GM12878 (cell line): ENCODE results near the gene MCF2L2. TPM values are rescaled to one million over a fixed set of nuclear protein-coding genes. Genes with fewer than 3 reads are reported as not detected.

Source experiments
- ATAC-seq: fragments of 200-7000 bp; cut with Tn5 transposase; 3 replicates; pipeline ENCODE4 v1.9.1; 2020; ENCODE audit warnings: mild to moderate bottlenecking, moderate library complexity
- BruUV-seq: library from RNA; stranded (reverse); fragments of 400-500 nt; replicated peaks from 2 replicates; lab custom pipeline; 2021; lab: Mats Ljungman, UMichigan
- CTCF ChIA-PET: fragments of 300-600 bp; sonication (Branson Sonifier 250); formaldehyde crosslinking; extraction: SDS; loops from one replicate; lab custom pipeline; 2021; ENCODE audit warnings: inconsistent platforms; lab: Yijun Ruan, JAX
- POLR2A ChIA-PET: fragments of 350-600 bp; formaldehyde crosslinking; extraction: SDS; loops from one replicate; lab custom pipeline; 2021; ENCODE audit warnings: inconsistent platforms; lab: Charles Lee
- RAD21 ChIA-PET: fragments of 300-600 bp; sonication (Branson Sonifier 250); formaldehyde crosslinking; loops from one replicate; lab custom pipeline; 2023; ENCODE audit warnings: antibody characterized with exemption; ENCODE audit not compliant: unreplicated experiment; lab: Charles Lee
- SMC1A ChIA-PET: fragments of 300-600 bp; sonication (Branson Sonifier 250); formaldehyde crosslinking; loops from one replicate; lab custom pipeline; 2023; ENCODE audit not compliant: unreplicated experiment, uncharacterized antibody; lab: Charles Lee
- DNase-seq: peaks from one replicate; pipeline ENCODE4 v3.0.0-alpha.2; 2011; ENCODE audit warnings: low read depth, low spot score
- FAIRE-seq: peaks from 3 replicates; lab custom pipeline; 2011; peaks lifted over from hg19 to GRCh38; lab: Jason Lieb, UNC
- H2AFZ ChIP-seq: 2 replicates; pipeline ENCODE4 v1.6.0; 2011; ENCODE audit warnings: low read depth, low read length, control low read depth; ENCODE audit not compliant: control insufficient read depth
- H3K27ac ChIP-seq: 2 replicates; pipeline ENCODE4 v1.5.1; 2011; ENCODE audit warnings: control low read depth; ENCODE audit not compliant: control insufficient read depth, insufficient read depth
- H3K27me3 ChIP-seq, 2 experiments: replicated peaks in 1 of 2; 2 replicates each; pipeline versions ENCODE4 v1.6.0 to v1.6.1; 2011; ENCODE audit warnings: low read length in 1 of 2; ENCODE audit not compliant: control insufficient read depth in 2 of 2, insufficient read depth in 2 of 2
- H3K36me3 ChIP-seq, 2 experiments: 2 replicates each; pipeline ENCODE4 v1.5.1; 2011; ENCODE audit warnings: low read length in 1 of 2; ENCODE audit not compliant: control insufficient read depth in 2 of 2, insufficient read depth in 2 of 2
- H3K4me1 ChIP-seq: 2 replicates; pipeline ENCODE4 v1.6.1; 2011; ENCODE audit warnings: mild to moderate bottlenecking, low read length, moderate library complexity, mixed read lengths; ENCODE audit not compliant: control insufficient read depth, insufficient read depth
- H3K4me2 ChIP-seq: 2 replicates; pipeline ENCODE4 v1.6.0; 2011; ENCODE audit warnings: control low read depth; ENCODE audit not compliant: control insufficient read depth, insufficient read depth
- H3K4me3 ChIP-seq: fragments of 200-600 bp; sonication (generic); 2 replicates; pipeline ENCODE4 v1.5.1; 2016
- H3K79me2 ChIP-seq: 2 replicates; pipeline ENCODE4 v1.6.0; 2011; ENCODE audit warnings: low read length; ENCODE audit not compliant: control insufficient read depth, insufficient read depth
- H3K9ac ChIP-seq: 2 replicates; pipeline ENCODE4 v1.8.0; 2011; ENCODE audit warnings: low read length, control low read depth, mixed read lengths; ENCODE audit not compliant: control insufficient read depth, insufficient read depth
- H3K9me3 ChIP-seq: replicated peaks from 3 replicates; pipeline ENCODE4 v1.5.1; 2011; ENCODE audit warnings: mild to moderate bottlenecking, low read length; ENCODE audit not compliant: control insufficient read depth, insufficient read depth
- H4K20me1 ChIP-seq: 2 replicates; pipeline ENCODE4 v1.6.0; 2011; ENCODE audit not compliant: control insufficient read depth, insufficient read depth
- BACH1 ChIP-seq: fragments of 450-650 bp; IDR thresholded peaks from 2 replicates; pipeline ENCODE4 v1.6.1; 2017; ENCODE audit warnings: mild to moderate bottlenecking, borderline replicate concordance
- CBX5 ChIP-seq: sonication (generic); IDR thresholded peaks from 2 replicates; pipeline ENCODE4 v1.6.1; 2016; ENCODE audit warnings: low read depth, moderate library complexity, mild to moderate bottlenecking, inconsistent platforms
- CHD2 ChIP-seq: IDR thresholded peaks from 2 replicates; pipeline ENCODE4 v1.6.1; 2011; ENCODE audit warnings: low read depth, low read length, improper control_type of control experiment, borderline replicate concordance
- EGR1 ChIP-seq, 2 experiments: IDR thresholded peaks; 1 replicate in 1 of 2; 2 replicates in 1 of 2; pipeline ENCODE4 v1.6.1; 2011 to 2012; ENCODE audit warnings: low read depth in 2 of 2, low read length in 2 of 2, borderline replicate concordance in 1 of 2, mild to moderate bottlenecking in 1 of 2, moderate library complexity in 1 of 2
- IKZF2 ChIP-seq, 2 experiments: fragments of 450-650 bp; IDR thresholded peaks; 2 replicates each; pipeline ENCODE4 v1.6.1; 2017; ENCODE audit warnings: mild to moderate bottlenecking in 2 of 2, moderate library complexity in 2 of 2
- MEF2B ChIP-seq: fragments of 450-650 bp; IDR thresholded peaks from 2 replicates; pipeline ENCODE4 v1.6.1; 2018; ENCODE audit warnings: mild to moderate bottlenecking, moderate library complexity; ENCODE audit not compliant: partially characterized antibody, poor library complexity, severe bottlenecking
- NR2C1 ChIP-seq: fragments of 450-650 bp; IDR thresholded peaks from 2 replicates; pipeline ENCODE4 v1.6.1; 2017; ENCODE audit warnings: antibody characterized with exemption, mild to moderate bottlenecking, moderate library complexity
- RFX5 ChIP-seq: IDR thresholded peaks from 2 replicates; pipeline ENCODE4 v1.6.1; 2011; ENCODE audit warnings: low read depth, low read length, improper control_type of control experiment
- SIX5 ChIP-seq: IDR thresholded peaks from 2 replicates; pipeline ENCODE4 v1.6.1; 2011; ENCODE audit warnings: mild to moderate bottlenecking, low read depth, low read length, moderate library complexity; ENCODE audit not compliant: severe bottlenecking
- SREBF2 ChIP-seq: IDR thresholded peaks from 2 replicates; pipeline ENCODE4 v1.6.1; 2012; ENCODE audit warnings: mild to moderate bottlenecking, low read length
- YBX1 ChIP-seq: fragments of 450-650 bp; IDR thresholded peaks from 2 replicates; pipeline ENCODE4 v1.6.1; 2016; ENCODE audit warnings: antibody characterized with exemption
- ZNF622 ChIP-seq: fragments of 450-650 bp; IDR thresholded peaks from 2 replicates; pipeline ENCODE4 v1.6.1; 2017; ENCODE audit warnings: mild to moderate bottlenecking, inconsistent platforms
- WGBS: methylation state at CpG from one replicate; pipeline ENCODE4 v1.1.6; 2016; ENCODE audit warnings: low lambda C conversion rate; ENCODE audit not compliant: insufficient replicate concordance, insufficient coverage; ENCODE audit errors: missing lambda C conversion rate; 5-methylcytosine and 5-hydroxymethylcytosine counted together
- in situ Hi-C: fragments of 300-500 bp; cut with MboI; formaldehyde crosslinking; loops from 9 replicates; pipeline ENCODE4 v1.14.3; 2018; ENCODE audit warnings: mixed read lengths
- intact Hi-C: fragments of 100-400 bp; cut with micrococcal nuclease; formaldehyde crosslinking; loops from one replicate; pipeline ENCODE4 v1.14.2; 2022; ENCODE audit not compliant: unreplicated experiment
- polyA plus RNA-seq, 11 experiments: library from polyadenylated mRNA; depleted of rRNA in 4 of 11; unstranded in 6 of 11; stranded (reverse) in 5 of 11; fragments of >200 nt; fragmentation: Nextera tagmentation in 4 of 11; fragmentation: Illumina TruSeq in 1 of 11; extraction: Ambion mirVana in 4 of 11; extraction: Trizol in 1 of 11; gene quantifications; 1 replicate in 1 of 11; 2 replicates in 10 of 11; pipeline versions ENCODE4 v1.2.1 to v1.2.3, GENCODE V29; 2011 to 2016; ENCODE audit warnings: inconsistent platforms in 2 of 11, missing spikeins in 2 of 11, low read depth in 1 of 11
- total RNA-seq, 4 experiments: library from RNA; depleted of rRNA in 3 of 4; stranded (reverse); fragments of >200 nt in 3 of 4; fragmentation: Illumina TruSeq in 1 of 4; extraction: Trizol in 1 of 4; gene quantifications; 2 replicates each; pipeline versions ENCODE4 v1.2.1 to v1.2.3, GENCODE V29; 2013 to 2021
- TF ChIP-seq, protein P1 (sequence below): fragments of 450-650 bp; IDR thresholded peaks from 2 replicates; pipeline ENCODE4 v1.6.1; 2016; ENCODE audit warnings: mild to moderate bottlenecking
- TF ChIP-seq, protein P2 (sequence below): fragments of 450-650 bp; IDR thresholded peaks from 2 replicates; pipeline ENCODE4 v1.6.1; 2018; ENCODE audit warnings: borderline replicate concordance, mild to moderate bottlenecking; ENCODE audit not compliant: partially characterized antibody
- TF ChIP-seq, protein P3 (sequence below): fragments of 450-650 bp; IDR thresholded peaks from 2 replicates; pipeline ENCODE4 v1.6.1; 2017; ENCODE audit warnings: borderline replicate concordance

MCF2L2 gene
- total and polyA plus RNA-seq, 10 of the 15 experiments (the other 5 are each of a cell fraction or from before 2014, with no cell fraction given), result 0.37 to 2.8 (median 1.4) TPM

DNA sequence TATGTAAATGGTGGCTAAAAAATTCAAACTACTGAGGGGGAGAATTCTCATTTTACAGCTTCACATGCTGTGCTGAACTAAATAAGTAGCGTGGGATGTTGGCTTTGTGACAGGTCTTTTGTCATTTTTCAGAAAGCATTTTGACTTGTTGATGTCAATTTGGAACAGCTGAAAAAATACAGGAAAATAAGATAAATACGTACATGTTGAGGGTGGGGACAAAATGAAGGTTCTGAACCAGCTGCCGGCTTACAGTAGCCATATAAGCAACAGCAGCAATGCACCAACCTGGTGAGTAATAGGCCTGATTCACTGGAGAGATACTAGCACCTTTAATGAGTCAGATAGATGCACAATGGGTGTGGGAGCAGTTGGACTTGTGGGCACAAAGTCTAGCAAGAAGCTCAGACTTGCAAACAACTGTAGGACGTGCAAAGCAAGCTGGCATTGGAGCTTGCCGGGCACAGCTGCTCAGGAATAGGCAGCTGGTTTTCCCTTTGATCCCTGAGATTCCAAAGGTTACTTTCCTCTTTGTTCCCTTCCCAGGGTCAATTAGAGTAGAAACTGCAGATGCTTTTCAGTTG lies 162.5 kb downstream of the MCF2L2 start:
- Histone ChIP-seq H3K27me3 (peaks cover 0 to 3% of the 10 kb centered on the region in 2 experiments; a peak in 2 of 4 replicates), H4K20me1 (no peaks in the 10 kb centered on the region), H3K4me1 (no peaks in the 10 kb centered on the region), H3K27ac (no peak overlapping the region), H3K79me2 (no peaks in the 10 kb centered on the region), H3K36me3 (no peaks in the 10 kb centered on the region), H3K4me3 (no peak overlapping the region), H2AFZ (no peak overlapping the region), H3K4me2 (no peak overlapping the region), H3K9me3 (no peaks in the 10 kb centered on the region), H3K9ac (no peak overlapping the region)
- in situ Hi-C loops, result no loop called here
- DNase-seq (no peak), ATAC-seq (peak; percentile 65), FAIRE-seq (no peak)
- BruUV-seq, result no TSS peak
- SMC1A ChIA-PET, result interaction anchor here (0.6 to 1.5 kb wide), 7 partner anchors 9 to 617 kb away, joined by 3 to 8 read pairs (median 3); partner anchors contain the start of gene B3GNT5
- WGBS, result 57% methylated on average over 5 of the region's 5 CpGs
- RAD21 ChIA-PET, result interaction anchor here (0.7 to 1.9 kb wide), 2 partner anchors 20 to 116 kb away, joined by 3 to 5 read pairs; no protein-coding TSS in a partner anchor
- POLR2A ChIA-PET, result no interaction called here
- intact Hi-C loops, result no loop called here
- TF ChIP-seq YBX1 (no peak), SREBF2 (no peak), EGR1 (IDR thresholded peaks at IDR 0.05; ENCODE audit: borderline replicate concordance in 1 of 2, low read depth in 2 of 2, low read length in 2 of 2) (no peak), SIX5 (no peak), RFX5 (no peak), MEF2B (no peak), CBX5 (no peak), ZNF622 (no peak), BACH1 (no peak), CHD2 (no peak), NR2C1 (no peak), IKZF2 (IDR thresholded peaks at IDR 0.05) (no peak)
- TF ChIP-seq, protein P1, sequence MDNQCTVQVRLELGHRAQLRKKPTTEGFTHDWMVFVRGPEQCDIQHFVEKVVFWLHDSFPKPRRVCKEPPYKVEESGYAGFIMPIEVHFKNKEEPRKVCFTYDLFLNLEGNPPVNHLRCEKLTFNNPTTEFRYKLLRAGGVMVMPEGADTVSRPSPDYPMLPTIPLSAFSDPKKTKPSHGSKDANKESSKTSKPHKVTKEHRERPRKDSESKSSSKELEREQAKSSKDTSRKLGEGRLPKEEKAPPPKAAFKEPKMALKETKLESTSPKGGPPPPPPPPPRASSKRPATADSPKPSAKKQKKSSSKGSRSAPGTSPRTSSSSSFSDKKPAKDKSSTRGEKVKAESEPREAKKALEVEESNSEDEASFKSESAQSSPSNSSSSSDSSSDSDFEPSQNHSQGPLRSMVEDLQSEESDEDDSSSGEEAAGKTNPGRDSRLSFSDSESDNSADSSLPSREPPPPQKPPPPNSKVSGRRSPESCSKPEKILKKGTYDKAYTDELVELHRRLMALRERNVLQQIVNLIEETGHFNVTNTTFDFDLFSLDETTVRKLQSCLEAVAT, result no peak
- TF ChIP-seq, protein P2, sequence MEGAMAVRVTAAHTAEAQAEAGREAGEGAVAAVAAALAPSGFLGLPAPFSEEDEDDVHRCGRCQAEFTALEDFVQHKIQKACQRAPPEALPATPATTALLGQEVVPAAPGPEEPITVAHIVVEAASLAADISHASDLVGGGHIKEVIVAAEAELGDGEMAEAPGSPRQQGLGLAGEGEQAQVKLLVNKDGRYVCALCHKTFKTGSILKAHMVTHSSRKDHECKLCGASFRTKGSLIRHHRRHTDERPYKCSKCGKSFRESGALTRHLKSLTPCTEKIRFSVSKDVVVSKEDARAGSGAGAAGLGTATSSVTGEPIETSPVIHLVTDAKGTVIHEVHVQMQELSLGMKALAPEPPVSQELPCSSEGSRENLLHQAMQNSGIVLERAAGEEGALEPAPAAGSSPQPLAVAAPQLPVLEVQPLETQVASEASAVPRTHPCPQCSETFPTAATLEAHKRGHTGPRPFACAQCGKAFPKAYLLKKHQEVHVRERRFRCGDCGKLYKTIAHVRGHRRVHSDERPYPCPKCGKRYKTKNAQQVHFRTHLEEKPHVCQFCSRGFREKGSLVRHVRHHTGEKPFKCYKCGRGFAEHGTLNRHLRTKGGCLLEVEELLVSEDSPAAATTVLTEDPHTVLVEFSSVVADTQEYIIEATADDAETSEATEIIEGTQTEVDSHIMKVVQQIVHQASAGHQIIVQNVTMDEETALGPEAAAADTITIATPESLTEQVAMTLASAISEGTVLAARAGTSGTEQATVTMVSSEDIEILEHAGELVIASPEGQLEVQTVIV, result no peak
- TF ChIP-seq, protein P3, sequence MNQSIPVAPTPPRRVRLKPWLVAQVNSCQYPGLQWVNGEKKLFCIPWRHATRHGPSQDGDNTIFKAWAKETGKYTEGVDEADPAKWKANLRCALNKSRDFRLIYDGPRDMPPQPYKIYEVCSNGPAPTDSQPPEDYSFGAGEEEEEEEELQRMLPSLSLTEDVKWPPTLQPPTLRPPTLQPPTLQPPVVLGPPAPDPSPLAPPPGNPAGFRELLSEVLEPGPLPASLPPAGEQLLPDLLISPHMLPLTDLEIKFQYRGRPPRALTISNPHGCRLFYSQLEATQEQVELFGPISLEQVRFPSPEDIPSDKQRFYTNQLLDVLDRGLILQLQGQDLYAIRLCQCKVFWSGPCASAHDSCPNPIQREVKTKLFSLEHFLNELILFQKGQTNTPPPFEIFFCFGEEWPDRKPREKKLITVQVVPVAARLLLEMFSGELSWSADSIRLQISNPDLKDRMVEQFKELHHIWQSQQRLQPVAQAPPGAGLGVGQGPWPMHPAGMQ, result no peak
- CTCF ChIA-PET, result interaction anchor here (0.6 to 2.0 kb wide), 4 partner anchors 9 to 81 kb away, joined by 3 to 9 read pairs (median 4); no protein-coding TSS in a partner anchor
